ENCODE data around the gene CHERP. TPM values are rescaled to one million over a fixed set of nuclear protein-coding genes. Genes with fewer than 3 reads are reported as not detected.

The CHERP gene
- total RNA-seq, 4 donors from 2014 or later = 13.3 to 35.6 (median 18.9) TPM

- no peaks in the 10 kb centered on the region for H3K9me3 ChIP-seq
- no peak overlapping the region for H3K4me3 ChIP-seq
- DNase-seq (ENCODE audit: low spot score in 2 of 2) = peak in 1 of 2 donors; percentile 60
- no peak for TF ChIP-seq POLR2A (IDR thresholded peaks at IDR 0.05)
- TF ChIP-seq CTCF (IDR thresholded peaks at IDR 0.05) = no peak
- TF ChIP-seq EP300 (IDR thresholded peaks at IDR 0.05) = no peak
- TF ChIP-seq POLR2AphosphoS5 (IDR thresholded peaks at IDR 0.05) = no peak
- 92% methylated on average over 15 of the region's 43 CpGs for WGBS
- peaks cover 100% of the 10 kb centered on the region for H3K36me3 ChIP-seq
- no peaks in the 10 kb centered on the region for H3K4me1 ChIP-seq
- H3K27me3 ChIP-seq = no peaks in the 10 kb centered on the region
- H3K27ac ChIP-seq = no peak overlapping the region
Observed at GRCh38 chr19:16530540-16531379, 11.5 kb downstream of the CHERP start.

- TF ChIP-seq POLR2A (IDR thresholded peaks at IDR 0.05) (no peak), CTCF (IDR thresholded peaks at IDR 0.05) (no peak), POLR2AphosphoS5 (IDR thresholded peaks at IDR 0.05) (no peak), EP300 (IDR thresholded peaks at IDR 0.05) (no peak)
- H3K9me3 ChIP-seq = no peaks in the 10 kb centered on the region
- 88% methylated on average over 8 of the region's 25 CpGs for WGBS
- H3K4me3 ChIP-seq = no peak overlapping the region
- DNase-seq (ENCODE audit: low spot score in 2 of 2) = peak in 1 of 2 donors; percentile 52
- no peaks in the 10 kb centered on the region for H3K4me1 ChIP-seq
- H3K36me3 ChIP-seq = peaks cover 100% of the 10 kb centered on the region
- H3K27ac ChIP-seq = no peak overlapping the region
- H3K27me3 ChIP-seq = no peaks in the 10 kb centered on the region
Observed at GRCh38 chr19:16529466-16530144, 12.6 kb downstream of the CHERP start.

- no peak for DNase-seq (ENCODE audit: low spot score in 2 of 2)
- Histone ChIP-seq H3K36me3 (peaks cover 100% of the 10 kb centered on the region), H3K4me1 (no peaks in the 10 kb centered on the region), H3K9me3 (no peaks in the 10 kb centered on the region), H3K27me3 (no peaks in the 10 kb centered on the region), H3K27ac (peak overlapping the region; percentile 69), H3K4me3 (no peak overlapping the region)
- TF ChIP-seq EP300 (IDR thresholded peaks at IDR 0.05) (no peak), POLR2AphosphoS5 (IDR thresholded peaks at IDR 0.05) (no peak), CTCF (IDR thresholded peaks at IDR 0.05) (peak in 1 of 2 donors; percentile 18)
- 90% methylated on average over 12 of the region's 12 CpGs for WGBS
Observed at GRCh38 chr19:16527971-16528521, 14.2 kb downstream of the CHERP start.

GRCh38 chr19:16527334-16527935 is 14.8 kb downstream of the CHERP start:
- WGBS = 64% methylated on average over 7 of the region's 14 CpGs

More at GRCh38 chr19:16527334-16527935, 14.8 kb downstream of the CHERP start:
- no peak overlapping the region for H3K4me3 ChIP-seq
- H3K27ac ChIP-seq = peak overlapping the region; percentile 69
- no peaks in the 10 kb centered on the region for H3K9me3 ChIP-seq
- no peak for DNase-seq (ENCODE audit: low spot score in 2 of 2)
- peaks cover 100% of the 10 kb centered on the region for H3K36me3 ChIP-seq
- H3K4me1 ChIP-seq = no peaks in the 10 kb centered on the region
- no peaks in the 10 kb centered on the region for H3K27me3 ChIP-seq
- no peak for TF ChIP-seq EP300 (IDR thresholded peaks at IDR 0.05)
- no peak for TF ChIP-seq CTCF (IDR thresholded peaks at IDR 0.05)
- no peak for TF ChIP-seq POLR2AphosphoS5 (IDR thresholded peaks at IDR 0.05)
- no peak for TF ChIP-seq POLR2A (IDR thresholded peaks at IDR 0.05)
